RWPE2 (cell line): ENCODE measurements around the gene MBNL1.

Source experiments
- ATAC-seq: fragments of 200-7000 bp; cut with Tn5 transposase; 3 replicates; pipeline ENCODE4 v1.9.1; 2021; ENCODE audit warnings: low read depth
- DNase-seq: peaks from one replicate; pipeline ENCODE4 v3.0.0-alpha.2; 2020; ENCODE audit warnings: low spot score
- H3K27ac ChIP-seq: fragments of 450-650 bp; 2 replicates; pipeline ENCODE4 v1.5.1; 2017; ENCODE audit warnings: mild to moderate bottlenecking; ENCODE audit not compliant: poor library complexity, severe bottlenecking
- H3K27me3 ChIP-seq: fragments of 250-450 bp; sonication (Bioruptor Pico); 2 replicates; pipeline ENCODE4 v1.5.1; 2021; ENCODE audit warnings: mild to moderate bottlenecking, moderate library complexity; ENCODE audit not compliant: insufficient read depth, poor library complexity, severe bottlenecking
- H3K36me3 ChIP-seq: fragments of 250-450 bp; sonication (Bioruptor Pico); 2 replicates; pipeline ENCODE4 v1.5.1; 2020; ENCODE audit warnings: low read depth, mild to moderate bottlenecking, moderate library complexity
- H3K4me1 ChIP-seq: fragments of 250-450 bp; sonication (Bioruptor Pico); 2 replicates; pipeline ENCODE4 v1.5.1; 2021; ENCODE audit warnings: mild to moderate bottlenecking, moderate library complexity; ENCODE audit not compliant: insufficient read depth, poor library complexity, severe bottlenecking
- H3K4me3 ChIP-seq: fragments of 250-450 bp; sonication (Bioruptor Pico); 2 replicates; pipeline ENCODE4 v1.5.1; 2021; ENCODE audit warnings: mild to moderate bottlenecking, moderate library complexity; ENCODE audit not compliant: severe bottlenecking
- H3K9me3 ChIP-seq: fragments of 250-450 bp; sonication (Bioruptor Pico); 2 replicates; pipeline ENCODE4 v1.5.1; 2021; ENCODE audit warnings: mild to moderate bottlenecking, moderate library complexity; ENCODE audit not compliant: severe bottlenecking
- CTCF ChIP-seq: fragments of 450-650 bp; IDR thresholded peaks from one replicate; pipeline ENCODE4 v1.5.1; 2017; ENCODE audit warnings: mild to moderate bottlenecking, moderate library complexity; ENCODE audit not compliant: poor library complexity, severe bottlenecking

MBNL1 gene

GRCh38 chr3:152452318-152452717 lies 183.6 kb downstream of the MBNL1 start:
- Histone ChIP-seq H3K9me3 (no peaks in the 10 kb centered on the region), H3K4me3 (no peak overlapping the region), H3K4me1 (no peaks in the 10 kb centered on the region), H3K27ac (peak overlapping the region; percentile 10), H3K36me3 (peaks cover 55% of the 10 kb centered on the region), H3K27me3 (no peaks in the 10 kb centered on the region)
- ATAC-seq (peak; percentile 87), DNase-seq (peak; percentile 39)
- TF ChIP-seq CTCF = no peak

GRCh38 chr3:152454076-152454875 lies 185.5 kb downstream of the MBNL1 start:
- Histone ChIP-seq H3K36me3 (peaks cover 53% of the 10 kb centered on the region), H3K4me1 (no peaks in the 10 kb centered on the region), H3K4me3 (no peak overlapping the region), H3K27ac (no peak overlapping the region), H3K27me3 (no peaks in the 10 kb centered on the region), H3K9me3 (no peaks in the 10 kb centered on the region)
- DNase-seq = no peak
- no peak for TF ChIP-seq CTCF
- no peak for ATAC-seq

- Histone ChIP-seq H3K9me3 (no peaks in the 10 kb centered on the region), H3K36me3 (peaks cover 58% of the 10 kb centered on the region), H3K27ac (no peak overlapping the region), H3K4me1 (peaks cover 5% of the 10 kb centered on the region), H3K4me3 (no peak overlapping the region), H3K27me3 (no peaks in the 10 kb centered on the region)
- TF ChIP-seq CTCF = no peak
- DNase-seq = no peak
- no peak for ATAC-seq
Observed at GRCh38 chr3:152455989-152456388, 187.3 kb downstream of the MBNL1 start.

GRCh38 chr3:152457500-152458375 lies 189.0 kb downstream of the MBNL1 start:
- no peak for DNase-seq
- no peaks in the 10 kb centered on the region for H3K9me3 ChIP-seq
- H3K27ac ChIP-seq = no peak overlapping the region
- peaks cover 14% of the 10 kb centered on the region for H3K4me1 ChIP-seq
- ATAC-seq = no peak
- H3K27me3 ChIP-seq = no peaks in the 10 kb centered on the region
- TF ChIP-seq CTCF = no peak
- no peak overlapping the region for H3K4me3 ChIP-seq
- peaks cover 71% of the 10 kb centered on the region for H3K36me3 ChIP-seq
